ENCODE data around the gene CD8A.

- TF ChIP-seq EP300 (IDR thresholded peaks at IDR 0.05; ENCODE audit: borderline replicate concordance in 1 of 2, control insufficient read depth in 1 of 2, low read depth in 2 of 2, low read length in 2 of 2) (no peak), CTCF (IDR thresholded peaks at IDR 0.05 in 2 of 3, conservative IDR thresholded peaks at IDR 0.05 in 1 of 3; ENCODE audit: control insufficient read depth in 2 of 3, extremely low read depth in 1 of 3, insufficient read depth in 1 of 3, low read depth in 3 of 3, low read length in 3 of 3) (no peak), EZH2 (IDR thresholded peaks at IDR 0.05; ENCODE audit: borderline replicate concordance, control insufficient read depth, low read depth, low read length) (no peak), ZBTB33 (IDR thresholded peaks at IDR 0.05) (no peak), BHLHE40 (IDR thresholded peaks at IDR 0.05; ENCODE audit: borderline replicate concordance in 1 of 2, low read depth in 2 of 2, low read length in 1 of 2) (no peak), BRCA1 (IDR thresholded peaks at IDR 0.05; ENCODE audit: low read depth, low read length) (no peak), MXI1 (IDR thresholded peaks at IDR 0.05; ENCODE audit: low read depth, low read length) (no peak), PKNOX1 (IDR thresholded peaks at IDR 0.05) (no peak), ZNF384 (IDR thresholded peaks at IDR 0.05; ENCODE audit: borderline replicate concordance, low read depth, low read length) (no peak), RAD21 (IDR thresholded peaks at IDR 0.05; ENCODE audit: insufficient read depth, low read depth, low read length) (no peak), BCLAF1 (IDR thresholded peaks at IDR 0.05) (no peak)
These were observed 35.1 kb upstream of the CD8A start for GRCh38 chr2:86825693-86826381.
